GM19239 (cell line): ENCODE measurements around the gene ACACA.
"Not testable (repeated sequence)": the region's sequence is repeated elsewhere in the genome, so short reads cannot be mapped to it uniquely, and the experiment has no call there.

Experiments used
- DNase-seq: peaks from one replicate; pipeline ENCODE4 v3.0.0; 2011; ENCODE audit warnings: low spot score; ENCODE audit not compliant: insufficient read length
- FAIRE-seq: peaks from 2 replicates; lab custom pipeline; 2011; peaks lifted over from hg19 to GRCh38; lab: Jason Lieb, UNC

ACACA gene

GRCh38 chr17:37144075-37144701 is 262.4 kb downstream of the ACACA start:
- no peak for FAIRE-seq
- DNase-seq: no peak

- FAIRE-seq: not testable (repeated sequence)
Measured at GRCh38 chr17:37143558-37143957, 263.1 kb downstream of the ACACA start.

GRCh38 chr17:37142294-37142896 is 264.2 kb downstream of the ACACA start:
- DNase-seq (no peak), FAIRE-seq (no peak)

More at GRCh38 chr17:37143558-37143957, 263.1 kb downstream of the ACACA start:
- DNase-seq: not testable (repeated sequence)

GRCh38 chr17:37138571-37139120 is 268.0 kb downstream of the ACACA start:
- DNase-seq (no peak), FAIRE-seq (no peak)

- DNase-seq: no peak
- FAIRE-seq: no peak
Measured at GRCh38 chr17:37137906-37138514, 268.6 kb downstream of the ACACA start.

- no peak for FAIRE-seq
Measured at GRCh38 chr17:37137070-37137610, 269.5 kb downstream of the ACACA start.

GRCh38 chr17:37135576-37135975 is 271.1 kb downstream of the ACACA start:
- DNase-seq: no peak
- no peak for FAIRE-seq

More at GRCh38 chr17:37137070-37137610, 269.5 kb downstream of the ACACA start:
- no peak for DNase-seq

GRCh38 chr17:37134050-37134449 is 272.6 kb downstream of the ACACA start:
- no peak for DNase-seq
- FAIRE-seq: no peak

- no peak for DNase-seq
- FAIRE-seq: no peak
Measured at GRCh38 chr17:37133136-37133535, 273.5 kb downstream of the ACACA start.

- no peak for DNase-seq
- no peak for FAIRE-seq
Measured at GRCh38 chr17:37131669-37132611, 274.7 kb downstream of the ACACA start.

GRCh38 chr17:37130984-37131446 is 275.6 kb downstream of the ACACA start:
- FAIRE-seq (no peak), DNase-seq (no peak)

GRCh38 chr17:37124821-37125173 is 281.8 kb downstream of the ACACA start:
- FAIRE-seq: no peak
- no peak for DNase-seq

- FAIRE-seq: no peak
- DNase-seq: no peak
Measured at GRCh38 chr17:37123941-37124820, 282.5 kb downstream of the ACACA start.

- FAIRE-seq: no peak
- DNase-seq: no peak
Measured at GRCh38 chr17:37123386-37123785, 283.2 kb downstream of the ACACA start.

GRCh38 chr17:37121616-37122015 is 285.0 kb downstream of the ACACA start:
- DNase-seq: no peak
- FAIRE-seq: no peak

GRCh38 chr17:37118366-37119137 is 288.1 kb downstream of the ACACA start:
- DNase-seq (no peak), FAIRE-seq (no peak)

- FAIRE-seq (no peak), DNase-seq (peak; percentile 7)
Measured at GRCh38 chr17:37117373-37118142, 289.1 kb downstream of the ACACA start.
